DND-41 (cell line): ENCODE results near the gene CACNA1A.

Experiments used
- ATAC-seq: fragments of 200-7000 bp; cut with Tn5 transposase; 3 replicates; pipeline ENCODE4 v1.9.1; 2021; ENCODE audit warnings: low read depth; ENCODE audit not compliant: insufficient read depth
- DNase-seq: peaks from one replicate; pipeline ENCODE4 v3.0.0-alpha.2; 2020
- H2AFZ ChIP-seq: 2 replicates; pipeline ENCODE4 v1.6.0; 2012; ENCODE audit warnings: low read depth, low read length
- H3K27ac ChIP-seq: 2 replicates; pipeline ENCODE4 v1.5.1; 2012; ENCODE audit warnings: low read length, inconsistent platforms
- H3K27me3 ChIP-seq: fragments of 200-600 bp; sonication (generic); 2 replicates; pipeline ENCODE4 v1.6.0; 2012; ENCODE audit warnings: low read length, mild to moderate bottlenecking, inconsistent platforms; ENCODE audit not compliant: insufficient read depth, poor library complexity
- H3K36me3 ChIP-seq: 2 replicates; pipeline ENCODE4 v1.5.1; 2012; ENCODE audit warnings: low read length, inconsistent platforms; ENCODE audit not compliant: insufficient read depth
- H3K4me1 ChIP-seq: 2 replicates; pipeline ENCODE4 v1.5.1; 2012; ENCODE audit warnings: mild to moderate bottlenecking, low read length; ENCODE audit not compliant: insufficient read depth
- H3K4me2 ChIP-seq: 2 replicates; pipeline ENCODE4 v1.6.0; 2012; ENCODE audit warnings: mild to moderate bottlenecking, moderate library complexity, low read length, inconsistent platforms; ENCODE audit not compliant: insufficient read depth
- H3K4me3 ChIP-seq, 2 experiments: fragments of 200-600 bp in 1 of 2; shearing (Covaris generic) in 1 of 2; 2 replicates each; pipeline ENCODE4 v1.5.1; 2012 to 2016; ENCODE audit warnings: inconsistent platforms in 2 of 2, low read length in 2 of 2, mild to moderate bottlenecking in 2 of 2, low read depth in 1 of 2, moderate library complexity in 1 of 2
- H3K79me2 ChIP-seq: 2 replicates; pipeline ENCODE4 v1.6.0; 2012; ENCODE audit warnings: low read length, inconsistent platforms; ENCODE audit not compliant: insufficient read depth
- H3K9ac ChIP-seq: 2 replicates; pipeline ENCODE4 v1.6.0; 2012; ENCODE audit warnings: low read depth, mild to moderate bottlenecking, inconsistent platforms, low read length, moderate library complexity
- H3K9me3 ChIP-seq: 2 replicates; pipeline ENCODE4 v1.5.1; 2012; ENCODE audit warnings: low read length, moderate library complexity, mild to moderate bottlenecking, inconsistent platforms; ENCODE audit not compliant: insufficient read depth, severe bottlenecking
- H4K20me1 ChIP-seq: 2 replicates; pipeline ENCODE4 v1.6.0; 2012; ENCODE audit warnings: low read length; ENCODE audit not compliant: insufficient read depth
- CTCF ChIP-seq: IDR thresholded peaks from 2 replicates; pipeline ENCODE4 v1.5.1; 2012; ENCODE audit warnings: borderline replicate concordance, low read length, moderate library complexity, mild to moderate bottlenecking; ENCODE audit not compliant: poor library complexity, severe bottlenecking; ENCODE audit errors: extremely low read depth
- EZH2 ChIP-seq: IDR thresholded peaks from 3 replicates; pipeline ENCODE4 v1.6.1; 2012; ENCODE audit warnings: borderline replicate concordance, low read depth, mild to moderate bottlenecking, moderate library complexity, low read length, inconsistent platforms; ENCODE audit not compliant: severe bottlenecking

CACNA1A gene

GRCh38 chr19:13226983-13227382, 279.3 kb downstream of the CACNA1A start:
- Histone ChIP-seq H3K9me3 (no peaks in the 10 kb centered on the region), H3K4me3 (no peak overlapping the region), H3K27me3 (no peaks in the 10 kb centered on the region), H3K27ac (no peak overlapping the region), H3K36me3 (no peaks in the 10 kb centered on the region), H3K4me2 (no peak overlapping the region), H4K20me1 (no peaks in the 10 kb centered on the region), H3K79me2 (no peaks in the 10 kb centered on the region), H3K4me1 (no peaks in the 10 kb centered on the region), H3K9ac (no peak overlapping the region), H2AFZ (no peak overlapping the region)
- DNase-seq (no peak), ATAC-seq (no peak)
- TF ChIP-seq CTCF (no peak), EZH2 (no peak)

- TF ChIP-seq EZH2: no peak
- no peak for TF ChIP-seq CTCF
- Histone ChIP-seq H3K27ac (no peak overlapping the region), H3K9me3 (no peaks in the 10 kb centered on the region), H3K9ac (no peak overlapping the region), H3K4me1 (no peaks in the 10 kb centered on the region), H3K27me3 (no peaks in the 10 kb centered on the region), H3K79me2 (no peaks in the 10 kb centered on the region), H3K4me3 (no peak overlapping the region), H2AFZ (no peak overlapping the region), H3K4me2 (no peak overlapping the region), H4K20me1 (no peaks in the 10 kb centered on the region), H3K36me3 (no peaks in the 10 kb centered on the region)
- ATAC-seq: no peak
- no peak for DNase-seq
Measured at GRCh38 chr19:13225973-13226865, 280.1 kb downstream of the CACNA1A start.

DNA sequence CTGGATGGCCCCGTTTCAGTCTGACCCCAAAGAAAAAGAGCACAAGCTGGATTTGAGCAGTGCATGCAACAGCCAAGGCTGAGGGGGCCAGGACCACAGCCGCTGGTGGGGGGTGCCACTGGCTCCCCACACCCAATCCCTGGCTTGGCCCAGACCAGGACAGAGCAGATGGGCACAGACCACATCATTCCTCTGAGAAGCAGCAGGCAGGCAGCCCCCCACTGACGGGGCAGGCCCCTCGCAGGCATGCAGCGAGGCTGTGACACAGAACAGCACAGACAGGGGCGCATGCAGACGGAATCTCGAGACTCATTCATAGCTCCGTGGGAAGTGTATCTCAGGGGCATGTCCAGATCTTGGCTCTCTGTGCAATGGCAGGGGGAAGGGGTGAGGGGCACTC, 281.2 kb downstream of the CACNA1A start:
- Histone ChIP-seq H3K4me3 (no peak overlapping the region), H2AFZ (no peak overlapping the region), H3K36me3 (no peaks in the 10 kb centered on the region), H3K27me3 (no peaks in the 10 kb centered on the region), H3K4me1 (no peaks in the 10 kb centered on the region), H3K9ac (no peak overlapping the region), H3K4me2 (no peak overlapping the region), H3K79me2 (no peaks in the 10 kb centered on the region), H4K20me1 (no peaks in the 10 kb centered on the region), H3K9me3 (no peaks in the 10 kb centered on the region), H3K27ac (no peak overlapping the region)
- no peak for ATAC-seq
- no peak for DNase-seq
- TF ChIP-seq CTCF: no peak
- no peak for TF ChIP-seq EZH2
